OCI-LY7 (cell line): ENCODE measurements around the gene PHACTR2. TPM values are rescaled to one million over a fixed set of nuclear protein-coding genes. Genes with fewer than 3 reads are reported as not detected.

Experiments
- BruUV-seq: library from RNA; stranded (reverse); fragments of 400-500 nt; replicated peaks from 2 replicates; lab custom pipeline; 2021; lab: Mats Ljungman, UMichigan
- CTCF ChIA-PET: fragments of 300-600 bp; sonication (Branson Sonifier 250); formaldehyde crosslinking; loops from one replicate; lab custom pipeline; 2022; ENCODE audit warnings: antibody characterized with exemption; ENCODE audit not compliant: unreplicated experiment; lab: Charles Lee
- POLR2A ChIA-PET: fragments of 300-600 bp; sonication (Branson Sonifier 250); formaldehyde crosslinking; loops from one replicate; lab custom pipeline; 2022; ENCODE audit warnings: antibody characterized with exemption; lab: Charles Lee
- DNase-seq: peaks from one replicate; pipeline ENCODE4 v3.0.0-alpha.2; 2015; ENCODE audit warnings: low spot score
- H2AFZ ChIP-seq: fragments of 200-600 bp; sonication (generic), shearing (Covaris generic); 2 replicates; pipeline ENCODE4 v1.6.1; 2014; ENCODE audit warnings: mild to moderate bottlenecking, antibody characterized with exemption, low read length, moderate library complexity
- H3K27ac ChIP-seq: fragments of 200-600 bp; sonication (generic); 2 replicates; pipeline ENCODE4 v1.5.1; 2014; ENCODE audit warnings: mixed run types, low read depth, mild to moderate bottlenecking, moderate library complexity, low read length, inconsistent platforms; ENCODE audit not compliant: poor library complexity, severe bottlenecking
- H3K36me3 ChIP-seq: fragments of 200-600 bp; sonication (generic); 2 replicates; pipeline ENCODE4 v1.6.1; 2014; ENCODE audit warnings: mild to moderate bottlenecking, antibody characterized with exemption, low read length, moderate library complexity, mixed read lengths; ENCODE audit not compliant: insufficient read depth
- H3K4me1 ChIP-seq: fragments of 200-600 bp; sonication (generic); 2 replicates; pipeline ENCODE4 v1.5.1; 2014; ENCODE audit warnings: mild to moderate bottlenecking, low read length; ENCODE audit not compliant: insufficient read depth, poor library complexity, severe bottlenecking
- H3K4me2 ChIP-seq: fragments of 200-600 bp; sonication (generic); 2 replicates; pipeline ENCODE4 v1.6.1; 2014; ENCODE audit warnings: mild to moderate bottlenecking, low read length
- H3K4me3 ChIP-seq: fragments of 200-600 bp; sonication (generic); 2 replicates; pipeline ENCODE4 v1.5.1; 2014; ENCODE audit warnings: mild to moderate bottlenecking, low read depth, low read length; ENCODE audit not compliant: poor library complexity, severe bottlenecking
- H3K79me2 ChIP-seq: fragments of 200-600 bp; sonication (generic); 2 replicates; pipeline ENCODE4 v1.6.1; 2016; ENCODE audit warnings: low read depth, mild to moderate bottlenecking, low read length, moderate library complexity, mixed read lengths; ENCODE audit not compliant: insufficient read depth
- H3K9me2 ChIP-seq: fragments of 200-600 bp; sonication (generic); 2 replicates; pipeline ENCODE4 v1.6.1; 2016; ENCODE audit warnings: mild to moderate bottlenecking, low read length, mixed read lengths; ENCODE audit not compliant: insufficient read depth
- H3K9me3 ChIP-seq: fragments of 200-600 bp; sonication (generic); 2 replicates; pipeline ENCODE4 v1.6.1; 2014; ENCODE audit warnings: mild to moderate bottlenecking, mixed run types, low read length, mixed read lengths
- H4K20me1 ChIP-seq: fragments of 200-600 bp; sonication (generic); 2 replicates; pipeline ENCODE4 v1.6.1; 2014; ENCODE audit warnings: mild to moderate bottlenecking, antibody characterized with exemption, low read length, moderate library complexity, mixed read lengths; ENCODE audit not compliant: insufficient read depth
- EZH2phosphoT487 ChIP-seq: fragments of 200-600 bp; sonication (generic); IDR thresholded peaks from 2 replicates; pipeline ENCODE4 v1.6.1; 2018; ENCODE audit warnings: low read depth, borderline replicate concordance, mild to moderate bottlenecking, mixed run types, antibody characterized with exemption, low read length, moderate library complexity, mixed read lengths
- intact Hi-C: fragments of 100-400 bp; cut with micrococcal nuclease; formaldehyde crosslinking; loops from one replicate; pipeline ENCODE4 v1.10.0; 2022; ENCODE audit not compliant: unreplicated experiment
- total RNA-seq, 2 experiments: library from RNA; depleted of rRNA in 1 of 2; stranded (reverse); fragments of >200 nt in 1 of 2; shearing (Covaris generic) in 1 of 2; gene quantifications; 2 replicates each; pipeline ENCODE4 v1.2.3, GENCODE V29; 2014 to 2022
- TF ChIP-seq, protein P1 (sequence below): fragments of 200-600 bp; sonication (generic); conservative IDR thresholded peaks from 2 replicates; pipeline ENCODE4 v1.5.1; 2014; ENCODE audit warnings: mild to moderate bottlenecking, antibody characterized with exemption, low read length, moderate library complexity, mixed read lengths

PHACTR2 gene
- total RNA-seq, 2 experiments from 2014 or later = 0.06 to 5.4 TPM

DNA sequence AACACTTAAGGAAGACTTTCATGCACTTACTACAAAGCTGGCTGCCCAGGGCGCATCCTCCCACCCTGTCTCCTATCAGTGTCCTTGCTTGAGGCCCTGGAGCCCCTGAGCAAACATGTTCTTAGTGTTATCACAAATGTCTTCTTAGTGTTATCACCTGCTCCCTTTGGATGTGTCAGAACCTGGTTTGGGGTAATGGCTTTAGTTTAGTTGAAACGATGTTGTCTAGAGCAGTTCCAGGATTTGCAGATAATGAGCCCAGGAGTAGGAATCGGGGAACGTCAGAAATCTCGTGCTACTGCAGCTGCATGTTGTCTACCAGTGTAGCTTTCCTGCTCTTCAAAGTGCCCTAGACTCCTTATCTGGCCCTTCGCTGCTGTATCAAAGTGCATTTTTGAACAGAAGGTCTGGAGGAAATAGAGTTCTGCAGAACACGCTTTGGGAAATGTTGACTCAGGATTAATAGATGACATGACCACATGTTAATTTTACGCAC, 69.6 kb downstream of the PHACTR2 start:
- no peaks in the 10 kb centered on the region for H3K79me2 ChIP-seq
- H3K9me2 ChIP-seq = no peaks in the 10 kb centered on the region
- H3K4me1 ChIP-seq = no peaks in the 10 kb centered on the region
- H2AFZ ChIP-seq = no peak overlapping the region
- POLR2A ChIA-PET = interaction anchor here (0.8 to 1.0 kb wide), 2 partner anchors 48 to 320 kb away, joined by 3 to 4 read pairs; no protein-coding TSS in a partner anchor
- H3K4me3 ChIP-seq = no peak overlapping the region
- H3K27ac ChIP-seq = no peak overlapping the region
- no peak overlapping the region for H3K4me2 ChIP-seq
- intact Hi-C loops = no loop called here
- no peaks in the 10 kb centered on the region for H3K36me3 ChIP-seq
- no peaks in the 10 kb centered on the region for H3K9me3 ChIP-seq
- DNase-seq = no peak
- no peaks in the 10 kb centered on the region for H4K20me1 ChIP-seq
- CTCF ChIA-PET = no interaction called here
- TF ChIP-seq EZH2phosphoT487 = no peak
- TF ChIP-seq, protein P1, sequence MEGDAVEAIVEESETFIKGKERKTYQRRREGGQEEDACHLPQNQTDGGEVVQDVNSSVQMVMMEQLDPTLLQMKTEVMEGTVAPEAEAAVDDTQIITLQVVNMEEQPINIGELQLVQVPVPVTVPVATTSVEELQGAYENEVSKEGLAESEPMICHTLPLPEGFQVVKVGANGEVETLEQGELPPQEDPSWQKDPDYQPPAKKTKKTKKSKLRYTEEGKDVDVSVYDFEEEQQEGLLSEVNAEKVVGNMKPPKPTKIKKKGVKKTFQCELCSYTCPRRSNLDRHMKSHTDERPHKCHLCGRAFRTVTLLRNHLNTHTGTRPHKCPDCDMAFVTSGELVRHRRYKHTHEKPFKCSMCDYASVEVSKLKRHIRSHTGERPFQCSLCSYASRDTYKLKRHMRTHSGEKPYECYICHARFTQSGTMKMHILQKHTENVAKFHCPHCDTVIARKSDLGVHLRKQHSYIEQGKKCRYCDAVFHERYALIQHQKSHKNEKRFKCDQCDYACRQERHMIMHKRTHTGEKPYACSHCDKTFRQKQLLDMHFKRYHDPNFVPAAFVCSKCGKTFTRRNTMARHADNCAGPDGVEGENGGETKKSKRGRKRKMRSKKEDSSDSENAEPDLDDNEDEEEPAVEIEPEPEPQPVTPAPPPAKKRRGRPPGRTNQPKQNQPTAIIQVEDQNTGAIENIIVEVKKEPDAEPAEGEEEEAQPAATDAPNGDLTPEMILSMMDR = no peak
- BruUV-seq = no TSS peak

DNA sequence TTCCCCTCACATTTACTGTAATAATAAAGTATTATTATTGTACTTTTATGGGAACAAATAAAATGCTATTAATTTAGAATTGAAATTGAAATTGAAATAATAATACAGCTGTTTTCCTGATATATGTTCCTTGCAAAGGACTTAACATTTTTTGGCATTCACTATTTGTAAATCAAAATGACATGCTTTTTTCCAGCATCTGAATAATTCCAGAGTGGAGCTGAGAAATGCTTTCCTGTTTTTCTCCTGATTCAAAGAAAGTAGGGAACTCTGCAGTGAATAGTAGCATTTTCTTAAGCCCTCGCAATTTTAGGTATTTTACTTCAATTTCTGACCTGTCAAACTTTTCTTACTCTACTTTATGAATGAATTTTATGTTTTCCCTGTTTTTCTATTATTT, 72.1 kb downstream of the PHACTR2 start:
- no peak overlapping the region for H2AFZ ChIP-seq
- CTCF ChIA-PET = interaction anchor here (0.6 kb wide), 1 partner anchor 273 kb away, joined by 3 read pairs; no protein-coding TSS in a partner anchor

DNA sequence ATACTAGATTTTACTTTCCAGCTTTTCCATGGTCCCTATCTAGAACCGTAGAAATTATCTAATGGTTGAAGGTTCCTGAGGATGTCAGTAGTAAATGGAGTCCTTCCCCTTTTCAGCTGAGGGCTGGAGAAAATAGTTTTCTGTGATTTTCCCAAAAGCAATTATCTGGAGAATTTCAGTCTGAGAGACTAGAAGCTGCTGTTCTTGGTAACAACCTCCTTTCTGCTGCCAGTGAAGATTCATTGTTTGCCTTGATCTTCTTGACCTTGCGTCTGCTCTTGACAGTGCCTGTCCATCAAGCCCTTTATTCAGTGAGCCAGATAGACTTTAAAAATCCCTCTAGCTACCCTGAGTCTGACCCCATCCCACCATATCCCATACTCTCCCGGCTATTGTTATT, 73.1 kb downstream of the PHACTR2 start:
- Histone ChIP-seq H3K9me2 (no peaks in the 10 kb centered on the region), H3K36me3 (no peaks in the 10 kb centered on the region), H3K79me2 (no peaks in the 10 kb centered on the region), H3K27ac (no peak overlapping the region), H4K20me1 (no peaks in the 10 kb centered on the region), H3K4me2 (no peak overlapping the region), H3K4me3 (no peak overlapping the region), H3K9me3 (no peaks in the 10 kb centered on the region), H2AFZ (no peak overlapping the region), H3K4me1 (no peaks in the 10 kb centered on the region)
- BruUV-seq = no TSS peak
- TF ChIP-seq, protein P1 = no peak
- TF ChIP-seq EZH2phosphoT487 = no peak
- no peak for DNase-seq
- ChIA-PET CTCF (no interaction called here), POLR2A (interaction anchor here (0.8 to 1.0 kb wide), 2 partner anchors 10 to 86 kb away, joined by 4 read pairs; no protein-coding TSS in a partner anchor)
- intact Hi-C loops = no loop called here

More for the DNA sequence above, 72.1 kb downstream of the PHACTR2 start:
- intact Hi-C loops = no loop called here
- POLR2A ChIA-PET = interaction anchor here (0.5 to 1.2 kb wide), 5 partner anchors 40 to 1170 kb away, joined by 3 to 4 read pairs (median 4); no protein-coding TSS in a partner anchor
- no TSS peak for BruUV-seq
- no peaks in the 10 kb centered on the region for H3K9me3 ChIP-seq
- H3K27ac ChIP-seq = no peak overlapping the region
- no peaks in the 10 kb centered on the region for H3K36me3 ChIP-seq
- no peaks in the 10 kb centered on the region for H3K4me1 ChIP-seq
- no peak for TF ChIP-seq EZH2phosphoT487
- TF ChIP-seq, protein P1 = no peak
- no peaks in the 10 kb centered on the region for H4K20me1 ChIP-seq
- no peak for DNase-seq
- no peak overlapping the region for H3K4me2 ChIP-seq
- H3K9me2 ChIP-seq = no peaks in the 10 kb centered on the region
- H3K4me3 ChIP-seq = no peak overlapping the region
- no peaks in the 10 kb centered on the region for H3K79me2 ChIP-seq
